ENCODE results near the gene CTBP2. TPM values are rescaled to one million over a fixed set of nuclear protein-coding genes. Genes with fewer than 3 reads are reported as not detected.
"Not testable (repeated sequence)": the region's sequence is repeated elsewhere in the genome, so short reads cannot be mapped to it uniquely, and the experiment has no call there.

CTBP2 gene
- total RNA-seq, 2 donors from 2014 or later = 1.2 TPM

DNA sequence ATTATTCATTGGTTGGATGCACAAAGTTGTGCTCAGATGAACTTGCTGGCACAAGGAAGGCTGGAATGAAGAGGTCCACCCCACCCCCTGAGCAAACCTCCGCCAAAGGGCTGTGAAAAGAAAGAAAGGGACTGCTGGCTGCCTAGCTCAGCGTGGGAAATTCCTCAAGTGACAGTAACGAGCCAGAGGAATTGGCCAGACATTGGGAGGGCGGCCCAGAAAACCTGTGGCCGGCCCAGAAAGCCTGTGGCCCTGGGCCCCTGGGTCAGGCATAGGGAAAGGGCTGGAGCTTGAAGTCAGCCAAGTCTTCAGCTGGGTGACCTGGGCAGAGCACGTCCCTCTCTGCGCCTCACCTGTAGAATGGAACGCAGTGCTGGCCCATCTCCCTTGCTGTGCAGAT lies 30.6 kb upstream of the CTBP2 start:
- Mint-ChIP-seq H3K27ac (no peak overlapping the region), H3K9me3 (no peaks in the 10 kb centered on the region), H3K36me3 (no peaks in the 10 kb centered on the region)
- no peak for ATAC-seq
- no peak for DNase-seq (ENCODE audit: low spot score in 2 of 2)

DNA sequence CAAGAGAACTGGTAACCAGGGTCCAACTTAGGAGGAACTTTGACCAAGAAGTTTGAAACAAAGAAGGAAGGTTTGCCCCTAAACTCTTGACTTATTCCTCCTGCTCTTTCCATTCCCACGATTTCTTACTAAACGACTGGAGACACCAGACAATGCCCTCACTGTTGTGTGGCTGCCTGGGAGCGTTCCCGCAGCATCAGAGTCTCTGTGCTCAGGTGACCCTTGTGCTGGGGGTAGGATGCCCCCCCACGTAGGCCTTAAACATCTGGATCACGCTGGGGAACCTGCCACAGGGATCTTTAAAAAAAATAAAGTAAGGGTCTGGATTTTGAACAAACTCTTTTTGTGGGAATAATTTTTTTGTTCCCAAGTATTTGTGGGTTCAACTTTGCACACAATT lies 30.1 kb upstream of the CTBP2 start:
- ATAC-seq = no peak
- H3K27ac Mint-ChIP-seq = no peak overlapping the region
- H3K36me3 Mint-ChIP-seq = no peaks in the 10 kb centered on the region
- no peaks in the 10 kb centered on the region for H3K9me3 Mint-ChIP-seq
- DNase-seq (ENCODE audit: low spot score in 2 of 2) = no peak

DNA sequence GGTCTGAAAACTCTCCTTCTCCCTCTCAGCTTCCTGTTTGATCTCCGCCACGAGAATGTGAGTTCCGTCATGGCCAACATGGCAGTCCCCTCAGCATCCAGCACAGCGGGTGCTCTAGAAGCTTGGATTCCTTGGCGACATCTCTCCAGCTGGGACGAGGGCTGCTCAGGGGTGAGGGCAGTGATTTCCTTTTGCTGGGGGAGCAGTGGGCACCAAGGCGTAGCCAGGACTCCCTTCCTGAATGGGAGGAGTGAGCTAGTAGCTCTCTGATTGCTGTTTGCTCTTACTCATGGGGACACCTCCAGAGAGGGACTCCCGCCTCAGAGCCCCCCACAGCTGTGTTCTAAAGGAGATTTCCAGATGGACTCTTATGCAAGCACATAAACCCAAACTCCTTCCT lies 28.8 kb upstream of the CTBP2 start:
- no peaks in the 10 kb centered on the region for H3K9me3 Mint-ChIP-seq
- H3K36me3 Mint-ChIP-seq = no peaks in the 10 kb centered on the region
- no peak for DNase-seq (ENCODE audit: low spot score in 2 of 2)
- no peak for ATAC-seq
- no peak overlapping the region for H3K27ac Mint-ChIP-seq

DNA sequence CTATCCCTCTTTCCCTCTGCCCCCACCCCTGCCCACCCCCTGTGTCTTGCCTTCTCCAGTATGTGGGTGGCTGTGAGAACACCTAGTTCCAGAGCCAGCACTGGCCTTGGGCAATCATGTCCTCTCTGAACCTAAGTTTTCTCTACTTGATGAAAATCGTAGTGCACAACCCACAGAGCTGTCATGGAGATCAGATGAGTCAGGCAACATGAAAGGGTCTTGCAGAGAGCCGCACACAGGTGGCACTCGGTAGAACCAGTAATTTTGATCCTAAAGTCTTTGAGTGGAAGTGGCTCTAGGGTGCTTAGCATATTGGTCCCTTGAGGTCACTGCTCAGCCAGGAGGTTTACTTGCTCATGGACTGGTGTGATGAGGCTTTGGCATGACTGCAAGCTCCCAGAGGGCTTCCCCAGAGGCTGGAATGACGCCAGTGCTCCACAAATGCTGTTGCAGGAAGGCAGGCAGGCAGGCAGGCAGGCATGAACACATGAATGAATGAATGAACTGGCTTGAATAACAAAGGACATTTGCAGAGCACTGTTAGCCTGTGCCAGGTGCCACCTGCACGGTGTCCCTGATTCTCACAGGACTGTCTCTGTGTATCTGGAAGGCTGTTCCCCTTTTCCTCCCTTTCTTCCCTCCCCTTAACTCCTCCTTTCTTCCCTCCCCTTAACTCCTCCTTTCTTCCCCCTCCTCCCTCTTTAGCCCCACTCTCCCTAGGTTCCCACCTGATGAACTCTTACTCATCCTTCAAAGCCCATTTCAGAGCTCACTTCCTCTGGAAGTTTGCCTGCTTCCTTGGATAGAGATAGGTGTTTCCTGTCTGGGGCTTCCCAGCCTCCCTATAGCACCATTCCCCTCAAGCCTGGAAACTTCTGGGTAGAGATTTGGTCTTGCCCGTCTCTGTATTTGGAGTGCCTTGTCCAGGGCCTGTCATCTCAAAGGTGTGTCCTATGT lies 27.2 kb upstream of the CTBP2 start:
- ATAC-seq (no peak), DNase-seq (ENCODE audit: low spot score in 2 of 2) (no peak)
- Mint-ChIP-seq H3K36me3 (no peaks in the 10 kb centered on the region), H3K9me3 (no peaks in the 10 kb centered on the region), H3K27ac (no peak overlapping the region)

DNA sequence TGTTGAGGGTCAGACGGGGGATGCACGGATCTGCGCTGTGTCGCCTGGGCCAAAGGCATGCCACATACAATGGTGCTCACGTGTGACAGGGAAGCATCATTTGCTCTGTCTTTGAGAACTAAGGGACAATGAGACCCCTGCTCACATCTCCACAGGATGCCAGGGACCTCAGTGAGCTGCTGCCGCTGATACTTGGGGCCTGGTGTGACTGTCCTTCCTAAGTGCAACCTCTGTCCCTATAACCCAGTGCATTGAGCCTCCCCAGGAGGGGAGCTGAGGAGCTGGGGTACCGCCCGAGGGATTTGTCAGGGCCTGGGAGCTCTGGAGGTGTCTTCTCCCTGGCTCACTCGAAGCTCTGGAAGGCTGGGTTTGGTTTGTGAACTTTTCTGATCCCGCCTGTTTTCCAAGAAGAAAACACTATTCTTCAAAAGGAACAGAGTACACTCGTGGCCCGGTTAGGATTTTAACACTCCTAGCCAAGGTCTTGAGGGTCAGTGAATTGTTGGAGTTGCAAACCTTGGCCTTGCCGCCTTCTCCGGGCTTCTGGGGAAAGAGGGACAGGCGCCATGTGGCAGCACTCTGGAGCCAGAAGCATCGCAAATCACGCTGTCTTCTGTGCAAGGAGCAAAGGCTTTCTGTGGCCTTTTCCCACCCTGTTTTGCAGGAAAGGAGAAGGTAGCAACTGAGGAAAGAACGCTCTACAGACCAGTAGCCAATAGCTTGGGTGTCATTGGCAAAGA lies 26.2 kb upstream of the CTBP2 start:
- Mint-ChIP-seq H3K36me3 (no peaks in the 10 kb centered on the region), H3K9me3 (no peaks in the 10 kb centered on the region), H3K27ac (no peak overlapping the region)
- DNase-seq (ENCODE audit: low spot score in 2 of 2) (no peak), ATAC-seq (no peak)

DNA sequence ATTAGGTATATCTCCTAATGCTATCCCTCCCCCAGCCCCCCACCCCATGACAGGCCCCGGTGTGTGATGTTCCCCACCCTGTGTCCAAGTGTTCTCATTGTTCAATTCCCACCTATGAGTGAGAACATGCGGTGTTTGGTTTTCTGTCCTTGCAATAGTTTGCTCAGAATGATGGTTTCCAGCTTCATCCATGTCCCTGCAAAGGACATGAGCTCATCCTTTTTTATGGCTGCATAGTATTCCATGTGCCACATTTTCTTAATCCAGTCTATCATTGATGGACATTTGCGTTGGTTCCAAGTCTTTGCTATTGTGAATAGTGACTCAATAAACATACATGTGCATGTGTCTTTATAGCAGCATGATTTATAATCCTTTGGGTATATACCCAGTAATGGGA lies 18.7 kb upstream of the CTBP2 start:
- not testable (repeated sequence) for ATAC-seq; DNase-seq (ENCODE audit: low spot score in 2 of 2); H3K36me3 Mint-ChIP-seq; H3K27ac Mint-ChIP-seq
- peaks cover 9 to 11% of the 10 kb centered on the region in 2 donors for H3K9me3 Mint-ChIP-seq

DNA sequence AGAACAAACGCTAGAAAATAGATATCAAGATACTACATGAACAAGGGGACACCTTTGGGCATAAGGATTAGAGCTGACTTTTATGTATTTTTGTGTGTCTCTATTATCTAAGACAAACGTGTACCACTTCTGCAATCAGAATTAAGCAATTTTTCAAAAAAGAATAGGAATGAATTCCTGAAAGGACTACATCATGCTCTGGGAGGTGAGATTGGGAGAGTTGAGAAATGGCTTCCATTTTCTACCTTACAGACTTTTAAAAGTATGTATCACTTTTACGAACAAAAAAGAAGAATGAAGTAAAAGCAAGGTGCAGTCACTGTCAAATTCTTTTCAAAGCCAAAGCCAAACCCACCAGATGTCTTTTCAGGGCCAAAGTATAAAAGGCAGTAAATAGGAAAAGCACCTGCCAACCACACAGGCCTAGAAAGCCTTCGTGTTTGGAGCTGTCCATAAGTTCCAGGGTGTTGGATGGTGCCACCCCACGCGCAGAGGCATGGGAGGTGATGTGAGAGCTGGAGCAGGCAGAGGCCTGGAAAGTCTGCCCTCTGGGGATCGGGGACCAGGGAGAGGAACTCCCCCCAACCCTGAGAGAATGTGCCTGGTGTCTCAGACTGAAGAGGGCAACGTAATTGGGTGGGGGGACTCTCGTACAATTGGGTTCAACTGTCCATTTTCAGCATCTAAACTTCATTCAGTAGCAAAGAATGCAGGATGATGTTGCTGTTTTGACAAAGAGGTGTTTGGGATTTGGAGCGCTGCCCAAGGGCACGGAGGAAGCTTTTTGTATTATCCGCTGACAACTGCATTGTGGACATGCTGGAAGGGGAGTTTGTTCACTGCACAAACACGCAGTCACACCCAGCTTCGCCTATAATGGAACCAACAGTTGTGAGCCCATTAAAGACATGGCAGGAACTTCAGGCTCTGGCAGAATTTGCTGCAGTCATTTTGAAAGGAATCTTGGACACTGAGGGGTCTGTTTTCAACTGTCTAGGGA lies 17.6 kb upstream of the CTBP2 start:
- no peak for ATAC-seq

DNA sequence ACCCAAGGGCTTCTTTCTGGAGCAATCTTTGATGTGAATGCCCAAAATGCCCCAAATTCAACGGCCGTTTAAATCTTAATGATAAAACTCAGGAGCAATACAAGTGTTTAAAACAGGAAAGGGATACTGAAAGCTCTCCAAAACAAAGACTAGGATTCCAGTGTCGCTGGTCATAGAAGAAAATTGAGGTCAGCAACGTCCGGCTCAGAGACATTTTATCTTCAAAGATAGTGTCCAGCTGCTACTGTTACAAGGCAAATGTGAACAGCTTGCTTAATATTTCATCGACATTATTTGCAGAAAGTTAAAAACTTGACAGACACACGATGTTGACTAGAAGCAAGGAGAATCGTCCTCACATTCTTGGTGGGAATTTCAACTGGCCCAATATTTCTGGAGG lies 15.4 kb upstream of the CTBP2 start:
- no peak overlapping the region for H3K27ac Mint-ChIP-seq
- ATAC-seq = no peak
- DNase-seq (ENCODE audit: low spot score in 2 of 2) = no peak
- H3K36me3 Mint-ChIP-seq = no peaks in the 10 kb centered on the region
- peaks cover 9 to 12% of the 10 kb centered on the region in 2 donors for H3K9me3 Mint-ChIP-seq

More for the DNA sequence above, 17.6 kb upstream of the CTBP2 start:
- no peaks in the 10 kb centered on the region for H3K36me3 Mint-ChIP-seq
- no peak for DNase-seq (ENCODE audit: low spot score in 2 of 2)
- H3K27ac Mint-ChIP-seq = no peak overlapping the region
- H3K9me3 Mint-ChIP-seq = peaks cover 9 to 12% of the 10 kb centered on the region in 2 donors

DNA sequence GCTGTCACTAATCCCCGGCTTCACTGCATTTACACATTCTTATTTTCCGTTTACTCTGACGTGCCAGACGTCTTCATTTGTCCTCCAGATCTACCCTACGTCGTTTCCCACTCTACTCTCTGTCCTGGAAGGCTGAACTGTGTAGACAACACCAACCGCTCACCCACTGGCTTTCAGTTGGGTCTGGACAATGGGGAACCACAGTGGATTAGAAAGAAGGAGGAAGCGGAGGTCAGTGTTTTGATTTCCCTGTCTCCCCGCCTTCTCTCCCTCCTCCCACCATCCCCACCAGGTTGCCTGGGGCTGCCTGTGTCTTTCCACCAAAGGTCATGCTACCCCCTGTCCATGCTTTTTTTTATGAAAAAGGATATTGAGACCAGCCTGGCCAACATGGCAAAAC lies 14.0 kb upstream of the CTBP2 start:
- DNase-seq (ENCODE audit: low spot score in 2 of 2) (no peak), ATAC-seq (no peak)
- Mint-ChIP-seq H3K36me3 (no peaks in the 10 kb centered on the region), H3K9me3 (peaks cover 9 to 12% of the 10 kb centered on the region in 2 donors), H3K27ac (no peak overlapping the region)

DNA sequence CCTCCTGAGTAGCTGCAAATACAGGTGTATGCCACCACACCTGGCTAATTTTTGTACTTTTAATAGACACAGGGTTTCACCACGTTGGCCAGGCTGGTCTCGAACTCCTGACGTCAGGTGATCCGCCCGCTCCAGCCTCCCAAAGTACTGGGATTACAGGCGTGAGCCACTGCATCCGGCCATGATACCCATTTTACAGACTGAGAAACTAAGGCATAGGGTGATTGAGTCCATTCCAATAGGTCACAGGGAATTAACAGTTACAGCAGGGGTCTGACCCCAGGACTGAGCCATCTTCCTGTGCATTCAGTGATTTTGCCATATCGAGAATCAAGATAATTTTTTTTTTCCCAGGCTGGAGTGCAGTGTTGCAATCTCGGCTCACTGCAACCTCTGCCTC lies 12.3 kb upstream of the CTBP2 start:
- no peaks in the 10 kb centered on the region for H3K36me3 Mint-ChIP-seq
- peaks cover 7 to 12% of the 10 kb centered on the region in 2 donors for H3K9me3 Mint-ChIP-seq
- DNase-seq (ENCODE audit: low spot score in 2 of 2) (no peak), ATAC-seq (no peak)
- no peak overlapping the region for H3K27ac Mint-ChIP-seq

DNA sequence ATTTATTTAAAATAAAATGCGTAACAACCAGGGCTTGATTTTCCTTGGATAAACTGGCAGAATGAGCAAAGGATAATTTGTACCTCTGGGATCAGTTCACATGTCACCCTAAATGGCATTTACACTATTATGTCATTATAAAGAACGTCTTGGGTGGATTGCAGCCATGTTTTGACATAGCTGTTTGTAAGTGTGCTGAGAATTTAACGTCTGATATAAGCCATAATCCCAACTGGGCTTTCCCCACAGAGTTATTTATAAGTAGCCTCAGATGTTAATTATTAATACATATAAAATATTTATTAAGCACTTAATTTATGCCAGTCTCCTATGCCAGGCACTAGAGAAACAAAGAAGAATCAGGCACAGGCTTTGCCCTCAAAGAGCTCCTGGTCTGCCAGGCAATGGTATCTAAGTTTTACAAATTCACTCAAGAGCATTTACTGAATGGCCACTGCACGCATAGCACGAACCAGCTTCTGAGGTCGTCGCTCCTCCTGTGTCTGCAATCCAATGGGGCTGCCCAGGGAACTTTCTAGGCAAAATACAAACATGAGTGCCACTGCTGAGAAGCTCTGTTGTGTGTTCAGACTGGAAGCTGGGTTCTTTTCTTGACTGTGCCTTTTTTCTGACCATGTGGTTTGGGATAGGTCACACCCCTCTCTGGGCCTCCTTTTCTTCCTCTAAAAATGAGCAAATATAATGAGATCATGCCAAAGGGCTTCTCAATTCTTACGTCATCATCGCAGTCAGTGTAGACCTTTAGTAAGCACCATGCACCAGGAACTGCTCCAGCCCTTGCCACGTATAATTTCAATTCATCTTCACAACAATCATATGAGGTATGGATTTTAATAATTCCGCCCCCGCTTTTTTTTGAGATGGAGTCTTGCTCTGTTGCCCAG lies 11.3 kb upstream of the CTBP2 start:
- H3K9me3 Mint-ChIP-seq = peaks cover 2 to 9% of the 10 kb centered on the region in 2 donors
- DNase-seq (ENCODE audit: low spot score in 2 of 2) (no peak), ATAC-seq (no peak)
- no peak overlapping the region for H3K27ac Mint-ChIP-seq
- no peaks in the 10 kb centered on the region for H3K36me3 Mint-ChIP-seq

DNA sequence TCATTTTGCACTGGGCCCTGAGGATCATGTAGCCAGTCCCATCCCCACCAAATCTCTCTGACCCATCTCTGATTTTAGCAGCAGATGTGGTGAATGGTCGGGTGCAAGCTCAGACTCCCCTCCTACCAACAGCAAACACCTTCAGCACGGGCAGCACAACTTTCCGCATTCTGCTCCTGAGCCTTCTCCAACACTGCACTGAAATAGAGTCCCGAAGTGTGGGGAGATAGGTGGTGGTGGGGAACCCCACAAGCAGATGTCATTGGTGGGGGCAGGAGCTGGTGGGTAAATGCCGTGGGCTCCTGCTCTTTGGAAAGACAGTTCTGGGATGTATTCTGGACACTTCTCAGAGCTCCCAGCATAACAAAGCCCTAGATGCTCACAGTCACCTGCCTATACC lies 9.6 kb upstream of the CTBP2 start:
- no peak for DNase-seq (ENCODE audit: low spot score in 2 of 2)
- Mint-ChIP-seq H3K27ac (no peak overlapping the region), H3K36me3 (no peaks in the 10 kb centered on the region), H3K9me3 (peaks cover 0 to 5% of the 10 kb centered on the region in 2 donors)
- no peak for ATAC-seq

DNA sequence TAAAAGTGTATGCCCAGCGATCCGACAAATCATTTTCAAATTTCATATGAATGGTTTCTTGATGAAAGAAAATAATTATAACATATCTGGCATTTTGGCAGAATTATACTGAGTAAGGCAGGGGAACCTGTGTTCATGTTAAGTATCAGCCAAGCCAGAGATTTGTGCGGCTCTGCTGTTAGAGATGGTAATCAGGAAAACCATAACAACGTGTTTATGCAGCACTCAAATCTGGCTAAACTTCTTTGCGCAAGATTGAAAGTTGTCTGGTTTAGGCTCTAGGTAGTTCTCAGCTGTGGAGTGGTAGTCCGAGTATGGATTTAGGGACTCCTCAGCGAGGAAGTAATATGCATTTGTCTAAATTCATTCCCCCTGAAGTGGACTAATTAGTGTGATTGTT lies 8.9 kb upstream of the CTBP2 start:
- Mint-ChIP-seq H3K9me3 (peaks cover 0 to 3% of the 10 kb centered on the region in 2 donors), H3K27ac (no peak overlapping the region), H3K36me3 (no peaks in the 10 kb centered on the region)
- DNase-seq (ENCODE audit: low spot score in 2 of 2) = no peak
- ATAC-seq = no peak

DNA sequence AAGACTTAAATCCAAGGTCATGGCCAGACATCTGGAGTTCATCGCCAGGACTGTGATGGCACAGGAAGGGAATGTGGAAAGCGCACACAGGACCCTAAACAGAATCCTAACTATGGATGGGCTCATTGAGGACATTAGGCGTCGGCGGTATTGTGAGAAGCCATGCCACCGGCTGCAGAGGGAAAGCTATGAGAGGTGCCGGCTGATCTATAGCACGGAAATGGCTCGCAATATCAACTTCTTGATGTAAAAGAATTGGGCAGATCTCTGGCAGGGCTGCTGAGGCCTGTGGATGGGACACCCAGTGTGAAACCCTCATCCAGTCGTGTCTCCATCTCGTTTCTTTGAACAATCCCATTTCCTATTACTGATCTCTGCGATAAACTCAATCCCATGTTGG lies 6.3 kb upstream of the CTBP2 start:
- DNase-seq (ENCODE audit: low spot score in 2 of 2) = no peak
- H3K36me3 Mint-ChIP-seq = peaks cover 0 to 5% of the 10 kb centered on the region in 2 donors
- no peaks in the 10 kb centered on the region for H3K9me3 Mint-ChIP-seq
- ATAC-seq = no peak
- no peak overlapping the region for H3K27ac Mint-ChIP-seq

DNA sequence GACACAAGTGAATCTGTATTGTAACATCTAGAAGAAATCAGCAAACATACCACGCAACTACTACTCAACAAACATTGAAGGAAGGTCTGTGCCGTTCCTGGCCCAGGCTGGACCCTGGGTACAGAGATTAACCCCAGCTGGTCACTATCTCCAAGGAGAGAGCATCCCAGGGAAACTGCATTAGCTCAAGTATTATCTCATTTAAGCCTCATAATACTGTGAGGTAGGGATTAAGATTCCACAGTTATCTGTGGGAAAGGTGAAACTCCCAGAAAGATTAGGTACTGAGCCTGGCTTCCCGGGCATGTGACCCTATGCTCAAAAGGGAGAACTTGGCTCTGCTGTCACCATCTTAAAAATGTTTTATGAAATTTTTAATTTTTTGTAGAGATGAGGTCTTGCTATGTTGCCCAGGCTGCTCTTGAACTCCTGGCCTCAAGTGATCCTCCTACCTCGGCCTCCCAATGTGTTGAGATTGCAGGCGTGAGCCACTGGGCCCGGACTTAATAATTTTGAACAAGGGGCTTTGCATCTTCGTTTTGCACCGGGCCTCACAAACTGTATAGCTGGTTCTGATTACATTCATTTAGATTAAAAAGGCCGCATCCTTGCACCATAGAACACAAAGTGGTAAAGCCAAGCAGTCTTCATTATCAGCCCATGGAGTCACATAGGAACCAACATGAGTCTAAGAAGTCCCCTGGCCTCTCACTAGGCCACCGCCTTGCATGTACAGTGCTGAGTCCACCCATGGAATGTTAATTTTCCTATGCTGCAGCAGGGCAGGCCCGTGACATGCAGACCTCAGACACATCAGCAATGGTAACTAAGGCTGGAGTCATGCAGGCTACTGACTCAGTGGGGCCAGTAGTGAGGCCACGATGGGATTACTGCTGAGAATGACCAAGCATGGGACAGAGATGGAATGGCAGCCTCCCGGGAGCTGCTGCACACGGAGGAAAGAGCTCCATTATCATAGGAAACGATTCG lies 5.5 kb upstream of the CTBP2 start:
- peaks cover 0 to 5% of the 10 kb centered on the region in 2 donors for H3K36me3 Mint-ChIP-seq
- no peak for DNase-seq (ENCODE audit: low spot score in 2 of 2)
- no peak overlapping the region for H3K27ac Mint-ChIP-seq
- H3K9me3 Mint-ChIP-seq = no peaks in the 10 kb centered on the region
- no peak for ATAC-seq
